ENCODE measurements around the gene USB1.

Gene USB1

GRCh38 chr16:57962046-57962445, 39.2 kb upstream of the USB1 start:
- TF ChIP-seq CTCF (conservative IDR thresholded peaks at IDR 0.05; ENCODE audit: low read length) = no peak
- no peak overlapping the region for H3K4me3 ChIP-seq (ENCODE audit: low read length)
- DNase-seq (ENCODE audit: low read depth) = no peak

- H3K4me3 ChIP-seq (ENCODE audit: low read length) = no peak overlapping the region
- DNase-seq (ENCODE audit: low read depth) = no peak
- TF ChIP-seq CTCF (conservative IDR thresholded peaks at IDR 0.05; ENCODE audit: low read length) = no peak
These were observed 38.5 kb upstream of the USB1 start for GRCh38 chr16:57962756-57963155.

- H3K4me3 ChIP-seq (ENCODE audit: low read length) = no peak overlapping the region
- TF ChIP-seq CTCF (conservative IDR thresholded peaks at IDR 0.05; ENCODE audit: low read length) = no peak
- no peak for DNase-seq (ENCODE audit: low read depth)
These were observed 37.0 kb upstream of the USB1 start for GRCh38 chr16:57964157-57964700.

- no peak overlapping the region for H3K4me3 ChIP-seq (ENCODE audit: low read length)
- TF ChIP-seq CTCF (conservative IDR thresholded peaks at IDR 0.05; ENCODE audit: low read length) = no peak
- DNase-seq (ENCODE audit: low read depth) = peak; percentile 37
These were observed 34.9 kb upstream of the USB1 start for GRCh38 chr16:57966204-57966771.

- H3K4me3 ChIP-seq (ENCODE audit: low read length) = no peak overlapping the region
- DNase-seq (ENCODE audit: low read depth) = no peak
- no peak for TF ChIP-seq CTCF (conservative IDR thresholded peaks at IDR 0.05; ENCODE audit: low read length)
These were observed 34.2 kb upstream of the USB1 start for GRCh38 chr16:57966986-57967385.

- no peak for DNase-seq (ENCODE audit: low read depth)
- no peak for TF ChIP-seq CTCF (conservative IDR thresholded peaks at IDR 0.05; ENCODE audit: low read length)
- no peak overlapping the region for H3K4me3 ChIP-seq (ENCODE audit: low read length)
These were observed 33.3 kb upstream of the USB1 start for GRCh38 chr16:57967916-57968315.

- H3K4me3 ChIP-seq (ENCODE audit: low read length) = no peak overlapping the region
- no peak for DNase-seq (ENCODE audit: low read depth)
- no peak for TF ChIP-seq CTCF (conservative IDR thresholded peaks at IDR 0.05; ENCODE audit: low read length)
These were observed 31.6 kb upstream of the USB1 start for GRCh38 chr16:57969451-57970123.
